Natural killer cell (primary cell): Measurements from ENCODE around the gene ZNF880. TPM values are rescaled to one million over a fixed set of nuclear protein-coding genes. Genes with fewer than 3 reads are reported as not detected.

Source experiments
- ATAC-seq, 3 donors: fragments of 150-1000 bp in 2 of 3; fragments of 200-7000 bp in 1 of 3; cut with Tn5 transposase; 1 replicate in 1 of 3; 2 replicates in 2 of 3; pipeline ENCODE4 v1.10.0; 2021; ENCODE audit warnings: mild to moderate bottlenecking in 2 of 3, moderate library complexity in 2 of 3
- DNase-seq, 2 donors: peaks; one replicate each; pipeline versions ENCODE4 v3.0.0 to v3.0.0-alpha.2; 2013 to 2021; ENCODE audit warnings: mixed read lengths in 1 of 2
- H3K27ac ChIP-seq: one replicate; pipeline ENCODE4 v1.5.1; 2013; ENCODE audit warnings: mild to moderate bottlenecking, low read length
- H3K27me3 ChIP-seq: one replicate; pipeline ENCODE4 v1.6.1; 2013; ENCODE audit warnings: low read length; ENCODE audit not compliant: control insufficient read depth, insufficient read depth
- H3K36me3 ChIP-seq: one replicate; pipeline ENCODE4 v1.6.1; 2013; ENCODE audit warnings: low read length; ENCODE audit not compliant: control insufficient read depth, insufficient read depth
- H3K4me1 ChIP-seq: one replicate; pipeline ENCODE4 v1.6.1; 2013; ENCODE audit warnings: low read length; ENCODE audit not compliant: control insufficient read depth, insufficient read depth
- H3K4me3 ChIP-seq: one replicate; pipeline ENCODE4 v1.5.1; 2013; ENCODE audit warnings: low read length
- H3K9me3 ChIP-seq: one replicate; pipeline ENCODE4 v1.6.1; 2013; ENCODE audit warnings: low read length; ENCODE audit not compliant: control insufficient read depth, insufficient read depth
- H3K27ac Mint-ChIP-seq, 2 donors: one replicate each; pipeline ENCODE4 v1.8.0; 2022; ENCODE audit warnings: mild to moderate bottlenecking in 2 of 2, mixed read lengths in 2 of 2, moderate library complexity in 1 of 2
- H3K27me3 Mint-ChIP-seq, 2 donors: one replicate each; pipeline ENCODE4 v1.8.0; 2022; ENCODE audit warnings: low read depth in 2 of 2, mixed read lengths in 2 of 2
- H3K36me3 Mint-ChIP-seq: one replicate; pipeline ENCODE4 v1.8.0; 2022; ENCODE audit warnings: mixed read lengths
- H3K4me1 Mint-ChIP-seq, 2 donors: one replicate each; pipeline ENCODE4 v1.8.0; 2022; ENCODE audit warnings: mixed read lengths in 2 of 2
- H3K4me3 Mint-ChIP-seq: one replicate; pipeline ENCODE4 v1.8.0; 2022; ENCODE audit warnings: mild to moderate bottlenecking, moderate library complexity, mixed read lengths
- H3K9me3 Mint-ChIP-seq, 2 donors: one replicate each; pipeline ENCODE4 v1.8.0; 2022; ENCODE audit warnings: mixed read lengths in 2 of 2
- CTCF ChIP-seq: fragments of 200-600 bp; IDR thresholded peaks from one replicate; pipeline ENCODE4 v1.8.0; 2022; ENCODE audit warnings: antibody characterized with exemption
- WGBS: methylation state at CpG from one replicate; pipeline ENCODE4 v1.1.7; 2013; ENCODE audit warnings: missing lambda C conversion rate; ENCODE audit not compliant: insufficient coverage; 5-methylcytosine and 5-hydroxymethylcytosine counted together
- intact Hi-C: fragments of 100-400 bp; cut with micrococcal nuclease; formaldehyde crosslinking; loops from one replicate; pipeline ENCODE4 v1.14.2; 2022
- total RNA-seq, 4 donors: library from RNA; stranded (reverse); fragments of 120-200 nt in 1 of 4; gene quantifications; one replicate each; pipeline versions ENCODE4 v1.2.3 to v1.2.4, GENCODE V29; 2013 to 2022

ZNF880 gene
- total RNA-seq, 3 donors from 2014 or later (not counting 1 experiment from before 2014, with no cell fraction given) = 23.1 to 33.2 (median 31.2) TPM

DNA sequence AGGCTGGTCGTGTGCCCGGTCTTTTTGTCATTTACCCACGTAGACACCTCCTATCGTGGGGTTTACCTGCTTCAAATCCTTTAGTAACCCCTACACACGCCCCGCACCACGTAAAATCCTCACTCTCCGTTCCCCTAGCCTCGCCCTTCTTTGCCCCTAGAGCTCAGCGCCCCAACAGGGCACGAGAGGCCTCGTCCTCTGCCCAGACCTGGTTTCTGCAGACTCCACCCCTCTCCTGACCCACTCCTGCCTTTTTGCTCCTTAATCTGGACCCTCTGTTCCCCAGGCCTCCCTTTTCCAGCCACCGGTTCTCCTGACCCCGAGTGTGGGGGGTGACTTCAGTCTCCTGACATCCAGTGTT lies 28.3 kb downstream of the ZNF880 start:
- DNase-seq (no peak), ATAC-seq (peak in 2 of 3 donors; percentile 48 to 61)
- Histone ChIP-seq H3K27ac (peak overlapping the region; percentile 57), H3K27me3 (no peaks in the 10 kb centered on the region), H3K4me1 (peaks cover 12% of the 10 kb centered on the region), H3K36me3 (peaks cover 7% of the 10 kb centered on the region), H3K4me3 (peak overlapping the region; percentile 64), H3K9me3 (peaks cover 25% of the 10 kb centered on the region)
- WGBS = 13% methylated on average over 14 of the region's 14 CpGs
- H3K27ac Mint-ChIP-seq = peak overlapping the region; percentile 89 to 97
- intact Hi-C loops = loop anchor here (10.0 kb wide), 1 partner anchor 57 kb away; the partner anchor contains the start of gene ZNF578
- H3K9me3 Mint-ChIP-seq = peaks cover 3 to 4% of the 10 kb centered on the region in 2 donors
- H3K4me3 Mint-ChIP-seq = peak overlapping the region; percentile 87
- TF ChIP-seq CTCF = no peak
- H3K27me3 Mint-ChIP-seq = no peaks in the 10 kb centered on the region
- peaks cover 22 to 28% of the 10 kb centered on the region in 2 donors for H3K4me1 Mint-ChIP-seq
- peaks cover 32% of the 10 kb centered on the region for H3K36me3 Mint-ChIP-seq

DNA sequence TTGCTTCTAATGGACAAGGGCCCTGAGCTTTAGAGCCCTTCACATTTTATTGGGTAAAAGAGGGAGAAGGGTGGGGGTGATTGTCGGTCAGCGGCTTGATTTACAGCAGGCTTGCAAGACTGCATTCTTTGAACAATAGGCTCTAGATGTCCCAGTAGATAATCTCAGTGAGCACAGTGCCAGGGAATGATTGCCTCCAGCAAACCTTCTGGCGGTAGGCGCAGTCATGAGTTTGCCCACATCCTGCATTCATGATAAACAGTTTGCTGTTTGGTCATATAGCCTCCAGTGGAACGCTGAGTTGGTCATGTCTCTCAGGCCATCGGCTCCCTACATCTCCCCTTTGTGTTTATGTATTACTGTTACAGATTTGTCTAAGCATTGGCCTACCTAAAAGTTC lies 40.6 kb downstream of the ZNF880 start:
- Mint-ChIP-seq H3K27ac (no peak overlapping the region), H3K36me3 (peaks cover 74% of the 10 kb centered on the region), H3K4me3 (no peak overlapping the region), H3K4me1 (no peaks in the 10 kb centered on the region), H3K9me3 (peaks cover 4 to 10% of the 10 kb centered on the region in 2 donors), H3K27me3 (no peaks in the 10 kb centered on the region)
- DNase-seq = no peak
- intact Hi-C loops = no loop called here
- H3K36me3 ChIP-seq = peaks cover 59% of the 10 kb centered on the region
- WGBS = over 99% methylated on average over 6 of the region's 6 CpGs
- H3K9me3 ChIP-seq = peaks cover 54% of the 10 kb centered on the region
- H3K27me3 ChIP-seq = no peaks in the 10 kb centered on the region
- no peak overlapping the region for H3K27ac ChIP-seq
- H3K4me1 ChIP-seq = no peaks in the 10 kb centered on the region
- no peak overlapping the region for H3K4me3 ChIP-seq
- ATAC-seq = no peak
- TF ChIP-seq CTCF = no peak

GRCh38 chr19:52415711-52416110 lies 46.0 kb downstream of the ZNF880 start:
- Mint-ChIP-seq H3K4me3 (no peak overlapping the region), H3K27me3 (no peaks in the 10 kb centered on the region), H3K9me3 (peaks cover 13 to 14% of the 10 kb centered on the region in 2 donors), H3K27ac (no peak overlapping the region), H3K36me3 (peaks cover 51% of the 10 kb centered on the region), H3K4me1 (no peaks in the 10 kb centered on the region)
- Histone ChIP-seq H3K4me1 (no peaks in the 10 kb centered on the region), H3K36me3 (peaks cover 13% of the 10 kb centered on the region), H3K4me3 (no peak overlapping the region), H3K9me3 (peaks cover 80% of the 10 kb centered on the region), H3K27me3 (no peaks in the 10 kb centered on the region), H3K27ac (no peak overlapping the region)
- intact Hi-C loops = no loop called here
- no peak for DNase-seq
- WGBS = 97% methylated on average over 4 of the region's 5 CpGs
- no peak for TF ChIP-seq CTCF
- no peak for ATAC-seq

GRCh38 chr19:52428937-52429336 lies 59.2 kb downstream of the ZNF880 start, which contains the start of gene ZNF534:
ZNF534 (plus strand) TSS chr19:52429148; CDS start chr19:52431475, 2,327 bp downstream.
- Histone ChIP-seq H3K9me3 (peaks cover 46% of the 10 kb centered on the region), H3K4me1 (no peaks in the 10 kb centered on the region), H3K27ac (no peak within 1 kb of the TSS), H3K36me3 (no peaks in the 10 kb centered on the region), H3K27me3 (no peaks in the 10 kb centered on the region), H3K4me3 (no peak within 1 kb of the TSS)
- Mint-ChIP-seq H3K27me3 (no peaks in the 10 kb centered on the region), H3K9me3 (peaks cover 10 to 15% of the 10 kb centered on the region in 2 donors), H3K4me3 (no peak within 1 kb of the TSS), H3K27ac (no peak within 1 kb of the TSS), H3K4me1 (no peaks in the 10 kb centered on the region), H3K36me3 (peaks cover 22% of the 10 kb centered on the region)
- TF ChIP-seq CTCF = no peak
- WGBS = 71% methylated on average over 27 of the region's 27 CpGs
- DNase-seq = no peak
- intact Hi-C loops = loop anchor here (10.0 kb wide), 1 partner anchor 46 kb away; no protein-coding TSS in a partner anchor
- ATAC-seq = no peak
